Tibial artery (tissue), 4 donors: ENCODE data around the gene PAK1IP1.

Experiments used
- DNase-seq, 2 donors: peaks; one replicate each; pipeline ENCODE4 v3.0.0-alpha.2; 2019
- H3K27ac ChIP-seq, 2 donors: fragments of 200-600 bp; sonication (generic) in 1 of 2; 1 replicate in 1 of 2; 2 replicates in 1 of 2; pipeline ENCODE4 v1.5.1; 2018 to 2019; ENCODE audit warnings: mild to moderate bottlenecking in 1 of 2
- H3K27me3 ChIP-seq, 2 donors: fragments of 200-600 bp; sonication (generic) in 1 of 2; one replicate each; pipeline versions ENCODE4 v1.5.1 to v1.6.0; 2016 to 2019
- H3K36me3 ChIP-seq, 3 donors: fragments of 200-600 bp; sonication (generic) in 2 of 3; one replicate each; pipeline ENCODE4 v1.5.1; 2016 to 2019; ENCODE audit warnings: mild to moderate bottlenecking in 2 of 3
- H3K4me1 ChIP-seq, 4 donors: fragments of 200-600 bp; sonication (generic) in 2 of 4; 1 replicate in 3 of 4; 2 replicates in 1 of 4; pipeline ENCODE4 v1.5.1; 2016 to 2019
- H3K4me3 ChIP-seq, 2 donors: fragments of 200-600 bp; sonication (generic) in 1 of 2; 1 replicate in 1 of 2; 2 replicates in 1 of 2; pipeline ENCODE4 v1.5.1; 2018 to 2019; ENCODE audit warnings: mild to moderate bottlenecking in 2 of 2
- H3K9me3 ChIP-seq, 3 donors: fragments of 200-600 bp; sonication (generic) in 1 of 3; one replicate each; pipeline ENCODE4 v1.5.1; 2016 to 2019
- intact Hi-C: fragments of 100-400 bp; cut with DNase I; formaldehyde crosslinking; loops from one replicate; pipeline ENCODE4 v1.15.0; 2023; ENCODE audit warnings: low total_unique reads
- TF ChIP-seq, protein P1 (sequence below), 2 experiments: fragments of 200-600 bp in 1 of 2; fragments of 450-650 bp in 1 of 2; IDR thresholded peaks; one replicate each; pipeline ENCODE4 v1.5.1; 2017 to 2019; ENCODE audit warnings: antibody characterized with exemption in 2 of 2, mild to moderate bottlenecking in 1 of 2, moderate library complexity in 1 of 2

The PAK1IP1 gene

DNA sequence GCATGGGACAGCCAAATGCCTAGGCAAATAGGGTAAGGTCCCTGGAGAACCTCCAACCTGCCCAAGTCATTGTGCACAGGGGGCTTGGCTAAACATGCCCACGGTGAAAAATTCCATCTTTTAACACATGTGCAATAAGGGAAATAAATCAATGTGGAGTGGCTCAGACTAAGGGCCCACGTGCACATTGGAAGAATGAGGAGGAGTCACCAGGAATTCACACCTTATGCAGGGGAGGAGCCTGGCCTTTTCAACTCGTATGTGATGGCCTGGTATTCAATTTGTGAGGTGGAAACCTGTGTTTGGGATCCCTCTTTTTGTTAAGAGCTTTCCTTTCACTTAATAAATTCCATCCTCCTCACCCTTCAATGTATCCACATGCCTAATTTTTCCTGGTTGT is 13.0 kb upstream of the PAK1IP1 start:
- DNase-seq, result no peak
- peaks cover 0 to 6% of the 10 kb centered on the region in 2 donors for H3K27me3 ChIP-seq
- H3K9me3 ChIP-seq, result no peaks in the 10 kb centered on the region
- H3K27ac ChIP-seq, result no peak overlapping the region
- no peaks in the 10 kb centered on the region for H3K4me1 ChIP-seq
- intact Hi-C loops, result no loop called here
- H3K36me3 ChIP-seq, result no peaks in the 10 kb centered on the region
- TF ChIP-seq, protein P1, sequence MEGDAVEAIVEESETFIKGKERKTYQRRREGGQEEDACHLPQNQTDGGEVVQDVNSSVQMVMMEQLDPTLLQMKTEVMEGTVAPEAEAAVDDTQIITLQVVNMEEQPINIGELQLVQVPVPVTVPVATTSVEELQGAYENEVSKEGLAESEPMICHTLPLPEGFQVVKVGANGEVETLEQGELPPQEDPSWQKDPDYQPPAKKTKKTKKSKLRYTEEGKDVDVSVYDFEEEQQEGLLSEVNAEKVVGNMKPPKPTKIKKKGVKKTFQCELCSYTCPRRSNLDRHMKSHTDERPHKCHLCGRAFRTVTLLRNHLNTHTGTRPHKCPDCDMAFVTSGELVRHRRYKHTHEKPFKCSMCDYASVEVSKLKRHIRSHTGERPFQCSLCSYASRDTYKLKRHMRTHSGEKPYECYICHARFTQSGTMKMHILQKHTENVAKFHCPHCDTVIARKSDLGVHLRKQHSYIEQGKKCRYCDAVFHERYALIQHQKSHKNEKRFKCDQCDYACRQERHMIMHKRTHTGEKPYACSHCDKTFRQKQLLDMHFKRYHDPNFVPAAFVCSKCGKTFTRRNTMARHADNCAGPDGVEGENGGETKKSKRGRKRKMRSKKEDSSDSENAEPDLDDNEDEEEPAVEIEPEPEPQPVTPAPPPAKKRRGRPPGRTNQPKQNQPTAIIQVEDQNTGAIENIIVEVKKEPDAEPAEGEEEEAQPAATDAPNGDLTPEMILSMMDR (IDR thresholded peaks at IDR 0.05), result no peak
- no peak overlapping the region for H3K4me3 ChIP-seq

DNA sequence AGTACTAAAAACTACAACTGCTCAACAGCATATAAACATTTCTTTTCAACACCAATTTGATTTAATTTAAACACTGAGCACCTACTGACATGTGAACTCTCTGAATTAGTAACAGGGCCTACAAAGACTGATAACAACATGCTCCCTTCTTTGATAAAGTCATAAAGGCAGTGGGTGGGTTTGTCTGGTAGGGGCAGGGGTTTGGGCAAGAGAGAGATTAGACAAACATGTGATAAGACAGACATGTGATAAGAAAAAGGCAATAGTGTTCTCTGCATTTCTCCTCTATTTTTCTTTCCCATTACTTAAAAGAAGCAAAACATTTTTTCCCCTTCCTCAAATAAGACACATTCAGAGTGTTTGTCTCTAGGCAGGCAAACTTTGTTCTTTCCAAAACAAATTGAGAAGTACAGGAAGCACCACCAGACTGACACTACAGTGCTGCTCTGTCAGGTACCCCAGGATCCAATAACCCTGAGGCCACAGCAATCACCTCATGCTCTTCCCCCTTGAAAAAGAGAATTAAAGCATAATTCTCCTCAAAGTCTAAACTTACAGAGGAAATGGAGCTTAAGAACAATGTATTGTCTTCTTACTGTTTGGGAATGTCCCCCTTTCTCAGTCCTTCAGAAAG is 12.3 kb upstream of the PAK1IP1 start:
- H3K9me3 ChIP-seq, result no peaks in the 10 kb centered on the region
- intact Hi-C loops, result no loop called here

DNA sequence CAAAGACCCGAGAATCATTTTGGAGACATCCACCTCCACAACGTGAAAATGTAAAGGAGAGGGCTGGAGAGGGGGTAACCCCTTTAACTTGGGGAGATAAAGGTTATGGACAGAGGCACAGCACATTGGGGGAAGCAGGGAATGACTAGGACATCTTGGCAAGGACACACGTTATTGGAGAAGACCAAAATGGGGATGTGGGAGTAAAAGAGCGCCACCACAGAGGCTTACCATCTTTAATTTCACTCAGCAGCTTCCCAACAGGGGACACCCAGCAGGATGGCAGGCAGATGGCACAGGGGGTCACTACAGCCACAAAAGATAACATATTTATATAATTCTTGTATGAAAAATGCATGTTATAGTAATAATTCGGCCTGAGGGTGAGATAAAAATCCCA is 10.2 kb upstream of the PAK1IP1 start:
- Histone ChIP-seq H3K27ac (no peak overlapping the region), H3K9me3 (no peaks in the 10 kb centered on the region)
- intact Hi-C loops, result no loop called here

More for the DNA sequence above, 12.3 kb upstream of the PAK1IP1 start:
- Histone ChIP-seq H3K4me3 (no peak overlapping the region), H3K27ac (no peak overlapping the region), H3K36me3 (no peaks in the 10 kb centered on the region), H3K4me1 (no peaks in the 10 kb centered on the region), H3K27me3 (peaks cover 0 to 6% of the 10 kb centered on the region in 2 donors)
- DNase-seq, result no peak
- TF ChIP-seq, protein P1 (IDR thresholded peaks at IDR 0.05), result no peak

DNA sequence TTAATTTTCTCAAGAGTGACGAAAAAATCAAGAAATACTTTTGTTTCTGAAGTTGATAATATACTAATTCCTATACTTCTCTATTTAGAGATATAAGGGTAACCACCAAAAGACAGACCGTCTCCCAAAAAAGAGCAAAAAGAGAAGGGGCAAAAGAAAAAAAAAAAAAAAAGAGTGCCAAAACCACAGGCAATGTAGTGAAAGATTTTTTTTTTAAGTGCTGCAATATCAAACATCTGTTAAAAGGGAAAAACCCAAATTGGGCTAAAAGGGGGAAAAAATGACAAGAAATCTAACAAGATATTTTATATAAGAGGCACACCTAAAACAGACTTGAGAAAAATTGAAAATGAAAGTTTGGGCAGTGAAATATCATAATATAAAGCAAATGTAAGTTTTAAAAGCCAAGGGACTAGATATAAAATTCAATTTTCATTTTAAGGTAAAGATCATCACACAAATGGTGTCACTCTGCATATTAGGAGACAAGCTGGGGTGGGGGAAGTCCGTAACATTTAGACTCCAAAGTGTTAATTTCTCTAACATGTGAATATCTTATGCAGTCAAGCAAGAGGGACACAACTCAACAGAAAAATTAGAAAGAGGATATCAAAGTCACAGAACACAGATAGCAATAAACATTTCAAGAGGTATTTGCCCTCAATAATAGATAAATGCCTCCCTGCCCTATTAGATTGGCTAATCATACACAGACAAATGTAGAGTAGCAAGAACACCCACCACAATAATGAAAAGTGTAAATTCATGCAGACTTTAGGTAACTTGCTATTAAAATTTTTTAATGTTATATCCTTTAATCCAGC is 9.5 kb upstream of the PAK1IP1 start:
- DNase-seq, result no peak
- Histone ChIP-seq H3K9me3 (no peaks in the 10 kb centered on the region), H3K4me3 (no peak overlapping the region), H3K36me3 (no peaks in the 10 kb centered on the region), H3K4me1 (no peaks in the 10 kb centered on the region), H3K27ac (no peak overlapping the region), H3K27me3 (peaks cover 0 to 6% of the 10 kb centered on the region in 2 donors)
- intact Hi-C loops, result no loop called here
- TF ChIP-seq, protein P1 (IDR thresholded peaks at IDR 0.05), result no peak

More for the DNA sequence above, 10.2 kb upstream of the PAK1IP1 start:
- Histone ChIP-seq H3K27me3 (peaks cover 0 to 6% of the 10 kb centered on the region in 2 donors), H3K36me3 (no peaks in the 10 kb centered on the region), H3K4me1 (no peaks in the 10 kb centered on the region), H3K4me3 (no peak overlapping the region)
- TF ChIP-seq, protein P1 (IDR thresholded peaks at IDR 0.05), result no peak
- DNase-seq, result no peak

- no peaks in the 10 kb centered on the region for H3K9me3 ChIP-seq
- H3K27me3 ChIP-seq, result peaks cover 0 to 6% of the 10 kb centered on the region in 2 donors
- intact Hi-C loops, result no loop called here
- H3K36me3 ChIP-seq, result no peaks in the 10 kb centered on the region
- no peak for DNase-seq
- TF ChIP-seq, protein P1 (IDR thresholded peaks at IDR 0.05), result no peak
- no peak overlapping the region for H3K4me3 ChIP-seq
- H3K4me1 ChIP-seq, result no peaks in the 10 kb centered on the region
- no peak overlapping the region for H3K27ac ChIP-seq
Measured at GRCh38 chr6:10686901-10687300, 7.9 kb upstream of the PAK1IP1 start.
